Hematopoietic multipotent progenitor cell treated with erythropoietin and hydrocortisone succinate and interleukin-3 and kit ligand, for 15 days (in vitro differentiated cells): ENCODE data around the gene EIF5B.
"Not testable (repeated sequence)": the region's sequence is repeated elsewhere in the genome, so short reads cannot be mapped to it uniquely, and the experiment has no call there.

ENCODE experiments used
- DNase-seq: peaks from one replicate; pipeline ENCODE4 v3.0.0-alpha.2; 2015; ENCODE audit warnings: low spot score

The EIF5B gene

GRCh38 chr2:99337113-99338028, at the start of gene EIF5B:
Gene EIF5B (plus strand): TSS chr2:99337389. CDS start chr2:99337555, 166 bp downstream.
- peak; percentile 96 for DNase-seq

GRCh38 chr2:99297994-99298393, 39.2 kb upstream of the EIF5B start:
- no peak for DNase-seq

DNA sequence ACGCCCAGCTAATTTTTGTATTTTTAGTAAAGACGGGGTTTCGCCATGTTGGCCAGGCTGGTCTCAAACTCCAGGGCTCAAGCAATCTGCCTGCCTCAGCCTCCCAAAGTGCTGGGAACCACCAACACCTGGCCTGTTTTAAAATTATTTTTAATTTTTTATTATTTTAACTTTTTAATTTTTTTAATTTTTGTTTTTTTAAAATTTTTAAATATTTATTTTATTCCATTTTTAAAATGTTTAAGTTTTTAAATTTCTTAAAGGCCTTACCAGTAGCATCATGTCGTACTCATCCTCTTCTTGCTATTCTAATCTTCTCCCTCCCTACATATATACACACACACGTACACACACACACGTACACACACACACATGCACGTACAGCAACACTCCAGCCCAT, 37.6 kb upstream of the EIF5B start:
- DNase-seq, result no peak

DNA sequence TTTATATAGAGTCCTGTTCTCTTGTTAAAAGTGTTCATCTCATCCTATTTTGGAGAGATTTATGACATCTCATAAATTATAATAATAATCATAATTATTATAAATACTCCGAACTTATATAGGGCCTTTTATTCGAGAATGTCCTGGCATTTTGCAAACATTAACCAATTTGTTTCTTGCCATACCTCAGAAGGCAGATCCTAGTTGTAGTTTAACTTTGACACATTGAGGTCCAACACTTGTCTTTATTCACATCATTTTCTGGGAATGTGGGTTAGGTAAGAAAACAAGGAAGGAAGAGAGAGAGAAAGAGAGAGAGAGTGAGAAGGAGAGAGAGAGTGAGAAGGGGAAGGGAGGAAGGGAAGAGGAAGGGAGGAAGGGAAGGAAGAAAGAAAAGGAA, 36.1 kb upstream of the EIF5B start, which contains the start of gene LYG1:
LYG1 (minus strand) TSS at position 101 of the 400 bp plus-strand sequence. CDS start 5,527 bp downstream, outside the sequence.
- DNase-seq, result not testable (repeated sequence)

GRCh38 chr2:99317161-99317872, 19.9 kb upstream of the EIF5B start:
- DNase-seq, result no peak

- DNase-seq, result not testable (repeated sequence)
Measured at GRCh38 chr2:99317873-99318200, 19.4 kb upstream of the EIF5B start.

DNA sequence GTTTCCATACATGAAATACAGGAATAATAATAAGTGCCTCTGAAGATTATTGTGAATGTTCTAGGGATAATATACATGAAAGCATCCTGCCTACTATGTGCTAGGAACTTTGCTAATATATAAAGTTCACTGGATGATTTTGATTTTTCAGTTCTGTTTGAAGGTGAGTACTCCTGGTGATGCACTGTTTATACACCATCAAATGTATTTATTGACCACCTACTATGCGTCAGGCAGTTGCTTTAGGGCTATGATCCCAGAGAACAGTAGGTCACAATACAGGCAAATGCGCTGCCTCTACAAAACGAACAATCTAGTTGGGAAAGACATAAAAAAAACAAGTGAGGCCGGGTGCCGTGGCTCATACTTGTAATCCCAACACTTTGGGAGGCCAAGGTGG, 11.8 kb upstream of the EIF5B start:
- DNase-seq, result no peak

DNA sequence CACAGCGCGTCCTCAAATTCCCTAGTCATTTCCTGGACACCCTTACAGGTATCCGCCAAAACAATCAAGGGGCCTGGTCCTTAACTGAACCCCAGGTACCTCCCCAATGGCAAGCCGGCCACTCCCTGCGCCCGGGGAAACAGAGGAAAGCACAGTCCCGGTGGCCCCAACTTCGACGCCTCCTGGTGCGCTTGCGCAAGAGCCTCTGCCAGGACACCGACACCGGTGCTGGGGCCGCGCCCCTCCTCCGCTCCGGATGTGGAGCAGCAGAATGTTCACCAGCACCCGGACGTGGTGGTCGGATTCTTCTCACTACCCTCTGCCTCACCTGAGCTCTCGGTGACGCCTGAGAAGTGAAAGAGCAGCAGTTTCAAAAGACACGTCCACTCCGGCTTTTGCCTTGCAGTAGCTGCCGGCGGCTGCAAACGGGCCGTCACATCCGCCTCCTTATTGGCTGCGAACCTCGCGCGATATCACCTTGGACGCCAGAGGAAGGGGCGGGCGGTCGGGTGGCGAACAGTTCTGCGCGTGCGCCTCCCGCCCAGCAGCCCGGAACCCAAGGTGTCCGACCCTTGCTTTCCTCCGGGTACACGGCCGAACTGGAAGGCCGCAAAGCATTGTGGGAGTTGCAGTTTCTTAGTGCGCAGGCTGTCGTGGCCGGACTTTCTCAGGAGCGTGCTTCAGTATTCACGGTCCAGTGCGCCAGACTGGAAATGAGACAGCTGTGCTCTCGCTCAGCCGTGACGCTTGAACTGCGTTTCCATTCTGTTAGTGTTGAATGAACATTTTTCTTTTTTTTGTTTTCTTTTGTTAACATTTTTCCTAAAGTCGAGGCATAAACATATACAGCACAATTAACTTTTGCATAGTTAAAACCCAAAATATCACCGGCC, 1.0 kb upstream of the EIF5B start, which contains the start of gene TXNDC9:
TXNDC9 (minus strand) TSS at position 423 of the 893 bp plus-strand sequence. CDS start 3,123 bp downstream, outside the sequence.
- peak; percentile 99 for DNase-seq

DNA sequence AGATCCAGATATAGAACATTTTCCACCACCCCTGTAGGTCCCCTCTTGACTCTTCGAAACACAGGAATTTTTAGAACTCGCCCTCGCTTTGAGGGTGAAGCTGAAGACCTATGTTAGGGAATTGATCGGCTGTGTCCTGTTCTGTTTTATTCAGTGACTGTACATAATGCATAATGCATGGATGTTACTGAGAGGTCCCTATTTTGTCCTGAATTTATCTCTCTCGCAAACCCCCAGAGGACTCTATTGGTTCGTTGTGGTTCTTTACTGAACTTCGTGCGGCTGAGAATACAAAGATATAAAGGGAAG, 431 bp upstream of the EIF5B start:
- no peak for DNase-seq

DNA sequence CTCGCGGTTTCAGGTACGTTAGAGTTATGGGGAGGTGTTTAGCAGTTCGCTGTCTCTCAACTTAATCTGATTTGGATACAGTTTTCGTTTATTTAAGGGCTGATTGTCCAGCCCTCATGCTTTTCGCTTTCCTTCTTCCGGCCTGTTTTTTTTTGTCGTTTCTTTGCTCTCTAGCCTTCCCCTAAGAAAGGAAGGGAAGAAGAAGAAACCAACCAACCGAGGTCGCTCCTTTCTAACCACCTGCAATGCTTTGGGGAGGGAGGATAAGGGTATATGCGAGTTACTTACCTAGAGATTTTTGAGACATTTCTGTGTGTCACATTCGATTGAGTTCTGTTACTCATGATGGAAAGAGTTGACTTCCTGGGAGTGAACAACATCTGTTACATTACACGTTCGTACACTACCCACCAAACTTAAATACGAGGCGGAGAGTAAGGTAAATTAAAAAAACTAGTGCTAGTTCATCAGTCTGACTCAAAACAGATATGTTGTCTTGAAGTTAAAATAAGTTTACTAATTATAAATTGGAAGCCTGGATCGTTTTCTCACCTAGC, 918 bp downstream of the EIF5B start:
- DNase-seq, result peak; percentile 26

DNA sequence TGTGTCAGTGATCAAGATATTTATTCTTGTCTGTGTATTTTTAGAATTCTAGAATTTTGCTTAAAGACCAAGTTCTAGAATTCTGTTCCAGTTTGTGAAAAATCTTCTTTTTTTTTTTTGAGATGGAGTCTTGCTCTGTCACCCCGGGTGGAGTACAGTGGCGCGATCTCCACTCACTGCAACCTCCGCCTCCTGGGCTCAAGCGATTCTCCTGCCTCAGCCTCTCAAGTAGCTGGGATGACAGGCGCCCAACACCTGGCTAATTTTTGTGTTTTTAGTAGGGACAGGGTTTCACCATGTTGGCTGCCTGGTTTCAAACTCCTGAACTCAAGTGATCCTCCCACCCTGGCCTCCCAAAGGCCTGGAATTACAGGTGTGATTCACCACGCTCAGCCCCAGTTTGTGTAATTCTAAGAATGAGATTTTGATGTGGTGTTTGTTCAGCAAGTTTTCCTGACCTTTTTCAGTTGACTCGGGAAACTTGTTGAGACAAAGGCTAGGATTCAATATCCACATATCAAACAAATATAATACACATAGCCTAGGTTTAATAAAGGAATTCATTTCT, 3.6 kb downstream of the EIF5B start:
- no peak for DNase-seq

- DNase-seq, result no peak
Measured at GRCh38 chr2:99342536-99342935, 5.3 kb downstream of the EIF5B start.

- not testable (repeated sequence) for DNase-seq
Measured at GRCh38 chr2:99345446-99345845, 8.3 kb downstream of the EIF5B start.

GRCh38 chr2:99346218-99346617, 9.0 kb downstream of the EIF5B start:
- no peak for DNase-seq

DNA sequence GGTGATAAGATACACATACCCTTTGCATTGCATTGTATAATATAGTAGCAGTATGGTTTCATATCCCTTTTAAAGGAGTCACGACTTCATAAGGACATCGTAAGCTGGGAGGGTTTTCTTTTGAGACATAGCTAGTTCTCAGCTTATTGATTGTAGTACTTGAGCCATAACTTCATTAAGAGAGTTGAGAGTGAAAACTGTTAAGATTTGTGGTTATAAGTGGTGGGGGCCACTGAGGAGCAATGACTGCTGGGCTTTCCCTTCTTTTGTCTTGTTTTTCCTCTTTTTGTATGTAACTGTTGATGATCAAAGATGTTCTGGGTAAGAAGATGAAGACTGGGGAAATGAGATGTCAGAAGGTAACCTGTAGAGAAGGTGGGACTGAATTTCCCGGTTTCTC, 11.0 kb downstream of the EIF5B start:
- DNase-seq, result no peak

DNA sequence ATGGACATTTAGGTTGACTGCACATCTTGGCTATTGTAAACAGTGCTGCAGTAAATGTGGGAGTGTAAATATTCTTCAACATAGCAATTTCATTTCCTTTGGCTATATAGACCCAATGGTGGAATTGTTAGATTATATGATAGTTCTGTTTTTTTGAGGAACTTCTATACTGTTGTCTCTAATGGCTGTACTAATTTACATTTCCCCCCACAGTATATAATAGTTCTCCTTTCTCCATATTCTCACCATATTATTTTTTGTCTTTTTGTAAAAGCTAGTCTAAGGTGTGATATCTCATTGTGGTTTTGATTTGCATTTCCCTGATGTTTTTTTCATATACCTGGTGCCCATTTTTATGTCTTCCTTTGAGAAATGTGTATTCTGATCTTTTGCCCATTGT, 13.0 kb downstream of the EIF5B start:
- DNase-seq, result no peak

GRCh38 chr2:99354070-99354469, 16.9 kb downstream of the EIF5B start:
- DNase-seq, result no peak

DNA sequence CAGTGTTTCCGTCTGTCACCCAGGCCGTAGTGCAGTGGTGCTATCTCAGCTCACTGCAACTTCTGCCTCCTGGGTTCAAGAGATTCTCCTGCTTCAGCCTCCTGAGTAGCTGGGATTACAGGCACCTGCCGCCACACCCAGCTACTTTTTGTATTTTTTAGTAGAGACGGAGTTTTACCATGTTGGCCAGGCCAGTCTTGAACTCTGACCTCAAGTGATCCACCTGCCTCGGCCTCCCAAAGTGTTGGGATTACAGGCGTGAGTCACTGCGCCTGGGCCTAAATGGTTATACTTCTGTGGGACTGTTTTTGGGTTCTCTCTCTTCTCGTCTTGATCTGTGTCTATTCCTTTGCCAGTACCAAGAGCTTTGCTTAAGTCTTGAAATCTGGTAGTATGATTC, 17.6 kb downstream of the EIF5B start:
- DNase-seq, result not testable (repeated sequence)

DNA sequence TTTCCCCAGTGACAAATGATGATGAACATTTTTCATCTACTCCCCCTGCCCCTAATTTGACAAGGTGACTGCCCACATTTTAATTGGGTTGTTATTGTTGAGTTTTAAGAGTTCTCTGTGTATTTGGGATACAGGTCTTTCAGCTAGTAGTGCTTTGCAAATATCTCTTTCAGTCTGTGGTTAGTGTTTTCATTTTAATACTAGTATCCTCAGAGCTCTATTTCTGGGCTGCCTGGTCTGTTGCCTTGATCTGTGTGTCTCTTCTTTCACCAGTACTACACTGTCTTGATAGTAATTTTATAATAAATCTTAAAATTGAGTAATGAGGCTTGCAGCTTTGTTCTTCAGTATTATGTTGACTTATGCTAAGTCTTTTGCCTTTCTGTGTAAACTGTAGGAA, 19.7 kb downstream of the EIF5B start:
- DNase-seq, result no peak

GRCh38 chr2:99365661-99366060, 28.5 kb downstream of the EIF5B start:
- DNase-seq, result no peak

GRCh38 chr2:99368854-99369253, 31.7 kb downstream of the EIF5B start:
- DNase-seq, result not testable (repeated sequence)

GRCh38 chr2:99373144-99373543, 36.0 kb downstream of the EIF5B start:
- DNase-seq, result no peak
